Measurements from ENCODE around the gene RAB18.

RAB18 gene

DNA sequence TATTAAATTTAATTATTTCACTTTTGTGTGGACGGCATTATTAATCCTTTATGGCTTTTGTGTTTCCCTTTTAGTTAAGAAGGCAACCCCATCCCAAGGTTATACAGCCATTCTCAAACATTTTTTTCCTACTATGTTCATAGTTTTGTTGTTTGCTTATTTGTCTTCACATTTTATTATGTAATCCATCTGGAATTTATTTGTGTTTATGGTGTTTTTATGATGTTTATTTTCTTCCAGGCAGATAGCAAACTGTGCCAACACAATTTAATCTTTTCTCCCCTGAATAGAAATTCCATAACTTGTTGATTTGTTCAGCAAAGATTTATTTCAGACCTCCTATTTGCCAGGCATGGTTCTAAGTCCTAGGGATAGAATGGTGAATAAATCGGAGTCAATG, 42.9 kb downstream of the RAB18 start:
- POLR2A ChIA-PET, result no interaction called here
- CTCF ChIA-PET, result no interaction called here
- no peak overlapping the region for H3K4me3 ChIP-seq (ENCODE audit: low read depth, low read length)
- TF ChIP-seq, protein P1, sequence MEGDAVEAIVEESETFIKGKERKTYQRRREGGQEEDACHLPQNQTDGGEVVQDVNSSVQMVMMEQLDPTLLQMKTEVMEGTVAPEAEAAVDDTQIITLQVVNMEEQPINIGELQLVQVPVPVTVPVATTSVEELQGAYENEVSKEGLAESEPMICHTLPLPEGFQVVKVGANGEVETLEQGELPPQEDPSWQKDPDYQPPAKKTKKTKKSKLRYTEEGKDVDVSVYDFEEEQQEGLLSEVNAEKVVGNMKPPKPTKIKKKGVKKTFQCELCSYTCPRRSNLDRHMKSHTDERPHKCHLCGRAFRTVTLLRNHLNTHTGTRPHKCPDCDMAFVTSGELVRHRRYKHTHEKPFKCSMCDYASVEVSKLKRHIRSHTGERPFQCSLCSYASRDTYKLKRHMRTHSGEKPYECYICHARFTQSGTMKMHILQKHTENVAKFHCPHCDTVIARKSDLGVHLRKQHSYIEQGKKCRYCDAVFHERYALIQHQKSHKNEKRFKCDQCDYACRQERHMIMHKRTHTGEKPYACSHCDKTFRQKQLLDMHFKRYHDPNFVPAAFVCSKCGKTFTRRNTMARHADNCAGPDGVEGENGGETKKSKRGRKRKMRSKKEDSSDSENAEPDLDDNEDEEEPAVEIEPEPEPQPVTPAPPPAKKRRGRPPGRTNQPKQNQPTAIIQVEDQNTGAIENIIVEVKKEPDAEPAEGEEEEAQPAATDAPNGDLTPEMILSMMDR (IDR thresholded peaks at IDR 0.05; ENCODE audit: insufficient read depth, low read length, missing control alignments), result no peak
- DNase-seq (ENCODE audit: low read depth, low spot score), result no peak

DNA sequence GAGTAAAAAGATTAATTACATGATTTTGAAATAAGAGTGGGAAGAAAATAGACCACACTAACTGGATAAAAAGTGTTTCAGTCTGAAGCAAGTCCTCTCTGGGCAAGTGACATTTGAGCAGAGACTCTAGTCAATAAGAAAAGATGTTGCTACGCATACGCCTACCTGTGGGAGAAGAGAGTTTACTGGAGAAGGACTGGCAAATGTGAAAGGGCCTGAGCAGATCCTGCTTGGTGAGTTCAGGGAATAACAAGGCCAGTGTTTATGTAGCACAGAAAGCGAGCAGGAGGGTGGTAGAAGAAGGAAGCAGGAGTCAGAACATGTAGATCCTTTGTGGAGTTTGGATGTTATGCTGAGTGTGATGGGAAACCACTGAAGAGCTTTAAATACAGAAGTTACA, 43.4 kb downstream of the RAB18 start:
- no peak for DNase-seq (ENCODE audit: low read depth, low spot score)
- H3K4me3 ChIP-seq (ENCODE audit: low read depth, low read length), result no peak overlapping the region
- POLR2A ChIA-PET, result no interaction called here
- CTCF ChIA-PET, result no interaction called here
- TF ChIP-seq, protein P1 (IDR thresholded peaks at IDR 0.05; ENCODE audit: insufficient read depth, low read length, missing control alignments), result no peak

DNA sequence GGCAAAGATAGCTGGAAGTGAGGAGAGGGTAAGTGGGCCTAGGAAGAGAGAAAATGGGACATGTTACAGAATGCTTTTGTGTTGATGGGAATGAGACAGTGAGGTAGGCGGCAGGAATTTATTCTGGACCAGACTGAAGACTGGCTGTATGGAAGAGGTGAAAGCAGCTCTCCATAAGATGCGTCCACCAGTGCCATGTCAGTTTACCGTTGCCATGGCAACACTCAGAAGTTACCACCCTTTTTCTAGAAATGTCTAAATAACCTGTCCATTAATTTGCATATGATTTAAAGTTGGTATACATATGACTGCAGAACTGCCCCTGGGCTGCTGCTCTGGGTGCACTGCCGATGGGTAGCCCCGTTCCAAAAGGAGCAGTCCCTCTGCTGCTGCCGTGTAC, 46.7 kb downstream of the RAB18 start:
- CTCF ChIA-PET, result no interaction called here
- POLR2A ChIA-PET, result no interaction called here
- no peak overlapping the region for H3K4me3 ChIP-seq (ENCODE audit: low read depth, low read length)
- TF ChIP-seq, protein P1 (IDR thresholded peaks at IDR 0.05; ENCODE audit: insufficient read depth, low read length, missing control alignments), result no peak
- DNase-seq (ENCODE audit: low read depth, low spot score), result no peak

DNA sequence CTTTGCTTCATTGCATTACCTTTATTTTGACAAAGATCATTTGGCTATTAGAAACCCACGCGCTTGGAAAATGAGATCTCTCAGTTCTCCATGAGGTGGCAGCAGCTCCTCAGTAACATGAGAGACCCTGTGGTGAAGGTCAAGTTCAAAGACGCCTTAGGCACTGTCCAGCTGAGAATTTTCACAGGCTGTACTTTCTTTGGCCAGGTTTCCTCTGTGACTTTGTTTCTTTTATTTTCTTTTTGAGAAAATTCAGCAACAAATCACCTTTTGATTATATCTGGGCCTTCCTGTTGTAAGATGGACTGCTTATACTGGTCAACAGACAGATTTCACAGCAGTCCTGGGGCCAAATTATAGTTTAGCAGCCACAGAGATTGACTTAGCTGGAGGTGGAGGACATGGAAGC, 54.5 kb downstream of the RAB18 start:
- H3K4me3 ChIP-seq (ENCODE audit: low read depth, low read length), result no peak overlapping the region
- TF ChIP-seq, protein P1 (IDR thresholded peaks at IDR 0.05; ENCODE audit: insufficient read depth, low read length, missing control alignments), result peak; percentile 71
- CTCF ChIA-PET, result interaction anchor here (0.6 to 3.6 kb wide), 27 partner anchors 9 to 837 kb away, joined by 3 to 23 read pairs (median 4); no protein-coding TSS in a partner anchor
- POLR2A ChIA-PET, result no interaction called here
- peak; percentile 10 for DNase-seq (ENCODE audit: low read depth, low spot score)

DNA sequence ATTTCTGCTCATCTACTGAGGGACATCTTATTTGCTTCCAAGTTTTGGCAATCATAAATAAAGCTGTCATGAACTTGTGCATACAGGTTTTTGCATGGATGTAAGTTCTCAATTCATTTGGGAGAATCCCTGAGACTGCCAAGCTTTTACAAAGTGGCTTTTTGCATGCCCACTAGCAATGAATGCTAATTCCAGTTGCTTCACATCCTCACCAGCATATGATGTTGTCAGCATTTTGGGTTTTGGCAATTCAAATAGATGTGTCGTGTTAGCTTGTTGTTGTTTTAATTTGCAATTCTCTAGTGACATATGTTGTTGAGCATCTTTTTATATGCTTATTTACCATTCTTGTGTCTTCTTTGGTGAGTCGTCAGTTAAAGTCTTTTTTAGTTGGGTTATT, 57.2 kb downstream of the RAB18 start:
- ChIA-PET POLR2A (no interaction called here), CTCF (interaction anchor here (1.0 kb wide), 2 partner anchors 181 to 231 kb away, joined by 5 read pairs; no protein-coding TSS in a partner anchor)
- DNase-seq (ENCODE audit: low read depth, low spot score), result no peak
- no peak overlapping the region for H3K4me3 ChIP-seq (ENCODE audit: low read depth, low read length)
- TF ChIP-seq, protein P1 (IDR thresholded peaks at IDR 0.05; ENCODE audit: insufficient read depth, low read length, missing control alignments), result no peak

DNA sequence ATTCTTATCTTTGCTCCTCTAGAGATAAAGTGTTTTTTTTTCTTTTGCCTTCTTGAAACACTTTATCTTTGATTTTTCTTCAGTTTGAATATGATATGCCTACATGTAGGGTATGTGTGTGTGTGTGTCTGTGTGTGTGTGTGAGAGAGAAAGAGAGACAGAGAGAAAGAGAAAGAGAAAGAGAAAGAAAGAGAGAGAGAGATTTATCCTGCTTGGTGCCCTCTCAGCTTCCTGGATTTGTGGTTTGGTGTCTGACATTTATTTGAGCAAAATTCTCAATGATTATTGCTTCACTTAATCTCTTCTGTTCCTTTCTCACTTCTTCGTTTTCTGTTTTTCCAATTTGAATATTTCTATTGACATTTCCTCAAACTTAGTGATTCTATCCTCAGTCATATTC, 60.3 kb downstream of the RAB18 start:
- no peak overlapping the region for H3K4me3 ChIP-seq (ENCODE audit: low read depth, low read length)
- DNase-seq (ENCODE audit: low read depth, low spot score), result no peak
- ChIA-PET CTCF (interaction anchor here (1.3 kb wide), 1 partner anchor 50 kb away, joined by 3 read pairs; no protein-coding TSS in a partner anchor), POLR2A (no interaction called here)
- TF ChIP-seq, protein P1 (IDR thresholded peaks at IDR 0.05; ENCODE audit: insufficient read depth, low read length, missing control alignments), result no peak
